CD14-positive monocyte (primary cell): ENCODE measurements around the gene ZAP70. TPM values are rescaled to one million over a fixed set of nuclear protein-coding genes. Genes with fewer than 3 reads are reported as not detected.

Experiments used
- DNase-seq, 3 donors: peaks; one replicate each; pipeline ENCODE4 v3.0.0-alpha.2; 2011 to 2022
- H2AFZ ChIP-seq: 2 replicates; pipeline ENCODE4 v1.6.0; 2012; ENCODE audit warnings: mild to moderate bottlenecking, low read depth, low read length, inconsistent platforms; ENCODE audit not compliant: insufficient read depth, poor library complexity, severe bottlenecking
- H3K27ac ChIP-seq, 2 donors: 1 replicate in 1 of 2; 2 replicates in 1 of 2; pipeline ENCODE4 v1.5.1; 2012 to 2013; ENCODE audit warnings: low read length in 2 of 2, control low read depth in 1 of 2, inconsistent platforms in 1 of 2, low read depth in 1 of 2, mild to moderate bottlenecking in 1 of 2
- H3K27me3 ChIP-seq, 2 donors: one replicate each; pipeline versions ENCODE4 v1.6.0 to v1.6.1; 2011 to 2013; ENCODE audit warnings: low read length in 2 of 2; ENCODE audit not compliant: control insufficient read depth in 2 of 2, insufficient read depth in 2 of 2
- H3K36me3 ChIP-seq, 2 donors: replicated peaks in 1 of 2; 1 replicate in 1 of 2; 2 replicates in 1 of 2; pipeline versions ENCODE4 v1.5.1 to v1.6.1; 2012 to 2013; ENCODE audit warnings: low read length in 2 of 2, control low read depth in 1 of 2, inconsistent platforms in 1 of 2, mild to moderate bottlenecking in 1 of 2; ENCODE audit not compliant: insufficient read depth in 2 of 2, control insufficient read depth in 1 of 2
- H3K4me1 ChIP-seq, 2 donors: 1 replicate in 1 of 2; 2 replicates in 1 of 2; pipeline versions ENCODE4 v1.5.1 to v1.6.1; 2012 to 2013; ENCODE audit warnings: low read length in 2 of 2, control low read depth in 1 of 2, inconsistent platforms in 1 of 2, mild to moderate bottlenecking in 1 of 2, moderate library complexity in 1 of 2; ENCODE audit not compliant: insufficient read depth in 2 of 2, control insufficient read depth in 1 of 2
- H3K4me2 ChIP-seq: replicated peaks from 2 replicates; pipeline ENCODE3; 2012; ENCODE audit warnings: low read length, moderate library complexity, mild to moderate bottlenecking; ENCODE audit not compliant: poor library complexity, severe bottlenecking; ENCODE audit errors: extremely low read depth
- H3K4me3 ChIP-seq, 3 experiments: fragments of 200-600 bp in 1 of 3; sonication (generic) in 1 of 3; replicated peaks in 1 of 3; 1 replicate in 2 of 3; 2 replicates in 1 of 3; pipeline ENCODE4 v1.5.1; 2011 to 2013; ENCODE audit warnings: low read length in 3 of 3, mild to moderate bottlenecking in 3 of 3, control low read depth in 2 of 3, low read depth in 2 of 3, inconsistent platforms in 1 of 3, moderate library complexity in 1 of 3
- H3K79me2 ChIP-seq: 2 replicates; pipeline ENCODE4 v1.6.0; 2012; ENCODE audit warnings: mild to moderate bottlenecking, control low read depth, inconsistent platforms, low read length, moderate library complexity; ENCODE audit not compliant: insufficient read depth
- H3K9ac ChIP-seq: 2 replicates; pipeline ENCODE4 v1.6.0; 2017; ENCODE audit warnings: low read length, mild to moderate bottlenecking; ENCODE audit not compliant: insufficient read depth, poor library complexity, severe bottlenecking
- H3K9me3 ChIP-seq, 2 donors: replicated peaks in 1 of 2; 1 replicate in 1 of 2; 2 replicates in 1 of 2; pipeline versions ENCODE4 v1.5.1 to v1.6.1; 2012 to 2013; ENCODE audit warnings: low read length in 2 of 2, control low read depth in 1 of 2; ENCODE audit not compliant: control insufficient read depth in 1 of 2, insufficient read depth in 1 of 2
- H4K20me1 ChIP-seq: 2 replicates; pipeline ENCODE4 v1.6.0; 2012; ENCODE audit warnings: mild to moderate bottlenecking, low read length, control low read depth, moderate library complexity; ENCODE audit not compliant: insufficient read depth
- H3K27ac Mint-ChIP-seq, 7 donors: one replicate each; pipeline ENCODE4 v1.8.0; 2020; ENCODE audit warnings: mild to moderate bottlenecking in 7 of 7, mixed read lengths in 7 of 7, moderate library complexity in 6 of 7, inconsistent platforms in 2 of 7
- H3K27me3 Mint-ChIP-seq, 3 donors: one replicate each; pipeline ENCODE4 v1.8.0; 2021 to 2022; ENCODE audit warnings: low read depth in 3 of 3, mild to moderate bottlenecking in 3 of 3, mixed read lengths in 3 of 3, moderate library complexity in 3 of 3, inconsistent platforms in 1 of 3
- H3K36me3 Mint-ChIP-seq, 2 donors: one replicate each; pipeline ENCODE4 v1.8.0; 2020; ENCODE audit warnings: mixed read lengths in 2 of 2, inconsistent platforms in 1 of 2, mild to moderate bottlenecking in 1 of 2
- H3K4me1 Mint-ChIP-seq: one replicate; pipeline ENCODE4 v1.8.0; 2020; ENCODE audit warnings: mild to moderate bottlenecking, mixed read lengths
- H3K4me3 Mint-ChIP-seq, 2 donors: one replicate each; pipeline ENCODE4 v1.8.0; 2020; ENCODE audit warnings: mild to moderate bottlenecking in 2 of 2, mixed read lengths in 2 of 2, moderate library complexity in 1 of 2
- H3K9me3 Mint-ChIP-seq, 7 donors: one replicate each; pipeline ENCODE4 v1.8.0; 2020 to 2022; ENCODE audit warnings: mixed read lengths in 7 of 7, mild to moderate bottlenecking in 6 of 7, moderate library complexity in 6 of 7, inconsistent platforms in 2 of 7
- WGBS: methylation state at CpG from one replicate; pipeline ENCODE4 v1.1.5; 2013; ENCODE audit warnings: missing lambda C conversion rate; ENCODE audit not compliant: insufficient coverage; 5-methylcytosine and 5-hydroxymethylcytosine counted together
- intact Hi-C, 2 donors: fragments of 100-400 bp; cut with micrococcal nuclease; formaldehyde crosslinking; loops; one replicate each; pipeline versions ENCODE4 v1.15.0 to v1.15.1; 2023
- polyA minus RNA-seq: library from RNA; depleted of rRNA, polyadenylated mRNA; stranded (reverse); fragments of >200 nt; gene quantifications from 2 replicates; pipeline ENCODE4 v1.2.3, GENCODE V29; 2012
- polyA plus RNA-seq, 3 donors: library from polyadenylated mRNA; depleted of rRNA in 1 of 3; unstranded in 2 of 3; stranded (reverse) in 1 of 3; fragments of 300-500 nt in 2 of 3; fragments of >200 nt in 1 of 3; fragmentation: Illumina TruSeq in 2 of 3; gene quantifications; 1 replicate in 2 of 3; 2 replicates in 1 of 3; pipeline ENCODE4 v1.2.3, GENCODE V29; 2012 to 2021
- total RNA-seq, 12 experiments: library from RNA in 1 of 12; stranded (reverse) in 1 of 12; fragments of 120-200 nt in 1 of 12; gene quantifications; one replicate each; pipeline ENCODE4 v1.2.4 and lab custom pipeline; 2013 to 2026; ENCODE audit warnings: mixed read lengths in 6 of 12, inconsistent platforms in 1 of 12
- TF ChIP-seq, protein P1 (sequence below): fragments of 200-600 bp; IDR thresholded peaks from one replicate; pipeline ENCODE4 v1.8.0; 2022; ENCODE audit warnings: antibody characterized with exemption, mild to moderate bottlenecking

Gene ZAP70
- total RNA-seq (2013): 0.44 TPM
- polyA plus RNA-seq: under 1 TPM; 0.30 to 0.69 (median 0.38) TPM
- 0.83 and 2.2 TPM in 2 replicates for polyA minus RNA-seq
- 0.08 to 0.92 (median 0.26) reads per million in 11 experiments for total RNA-seq (lab: John Stamatoyannopoulos, UW)

GRCh38 chr2:97713296-97714083 lies at the start of gene ZAP70:
TSS of gene ZAP70 (plus strand) at chr2:97713576. CDS start at chr2:97724037, 10,461 bp downstream.
- H3K9me3 Mint-ChIP-seq: peaks cover 0 to 3% (median 0%) of the 10 kb centered on the region in 7 donors
- H3K27me3 Mint-ChIP-seq: peaks cover 1 to 2% (median 1%) of the 10 kb centered on the region in 3 donors
- Histone ChIP-seq H3K9ac (no peak within 1 kb of the TSS), H2AFZ (peak within 1 kb of the TSS; percentile 29), H3K4me1 (peaks cover 3% of the 10 kb centered on the region in 2 donors), H3K27ac (no peak within 1 kb of the TSS), H3K9me3 (no peaks in the 10 kb centered on the region), H3K27me3 (no peaks in the 10 kb centered on the region), H3K36me3 (no peaks in the 10 kb centered on the region), H3K4me2 (no peak within 1 kb of the TSS), H3K79me2 (no peaks in the 10 kb centered on the region), H4K20me1 (no peaks in the 10 kb centered on the region), H3K4me3 (no peak within 1 kb of the TSS)
- no peaks in the 10 kb centered on the region for H3K36me3 Mint-ChIP-seq
- no peak for DNase-seq
- peak within 1 kb of the TSS in 1 of 7 donors; percentile 82 for H3K27ac Mint-ChIP-seq
- WGBS: 68% methylated on average over 19 of the region's 21 CpGs
- peaks cover 5% of the 10 kb centered on the region for H3K4me1 Mint-ChIP-seq
- TF ChIP-seq, protein P1, sequence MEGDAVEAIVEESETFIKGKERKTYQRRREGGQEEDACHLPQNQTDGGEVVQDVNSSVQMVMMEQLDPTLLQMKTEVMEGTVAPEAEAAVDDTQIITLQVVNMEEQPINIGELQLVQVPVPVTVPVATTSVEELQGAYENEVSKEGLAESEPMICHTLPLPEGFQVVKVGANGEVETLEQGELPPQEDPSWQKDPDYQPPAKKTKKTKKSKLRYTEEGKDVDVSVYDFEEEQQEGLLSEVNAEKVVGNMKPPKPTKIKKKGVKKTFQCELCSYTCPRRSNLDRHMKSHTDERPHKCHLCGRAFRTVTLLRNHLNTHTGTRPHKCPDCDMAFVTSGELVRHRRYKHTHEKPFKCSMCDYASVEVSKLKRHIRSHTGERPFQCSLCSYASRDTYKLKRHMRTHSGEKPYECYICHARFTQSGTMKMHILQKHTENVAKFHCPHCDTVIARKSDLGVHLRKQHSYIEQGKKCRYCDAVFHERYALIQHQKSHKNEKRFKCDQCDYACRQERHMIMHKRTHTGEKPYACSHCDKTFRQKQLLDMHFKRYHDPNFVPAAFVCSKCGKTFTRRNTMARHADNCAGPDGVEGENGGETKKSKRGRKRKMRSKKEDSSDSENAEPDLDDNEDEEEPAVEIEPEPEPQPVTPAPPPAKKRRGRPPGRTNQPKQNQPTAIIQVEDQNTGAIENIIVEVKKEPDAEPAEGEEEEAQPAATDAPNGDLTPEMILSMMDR: no peak
- peak within 1 kb of the TSS in 1 of 2 donors; percentile 60 for H3K4me3 Mint-ChIP-seq
- intact Hi-C loops: no loop called here

- H3K36me3 Mint-ChIP-seq: peaks cover 14 to 21% of the 10 kb centered on the region in 2 donors
- no peak for DNase-seq
- WGBS: under 1% methylated on average over 46 of the region's 46 CpGs
- Histone ChIP-seq H2AFZ (peak overlapping the region; percentile 73), H3K4me3 (peak overlapping the region; percentile 63 to 84 (median 75)), H3K36me3 (peaks cover 15 to 18% of the 10 kb centered on the region in 2 donors), H3K4me2 (peak overlapping the region; percentile 93), H3K4me1 (peaks cover 20 to 23% of the 10 kb centered on the region in 2 donors), H3K27ac (peak overlapping the region; percentile 92 to 94), H3K9ac (peak overlapping the region; percentile 86), H3K27me3 (no peaks in the 10 kb centered on the region), H4K20me1 (peaks cover 11% of the 10 kb centered on the region), H3K9me3 (no peaks in the 10 kb centered on the region), H3K79me2 (peaks cover 32% of the 10 kb centered on the region)
- intact Hi-C loops: loop anchor here (2.0 to 10.0 kb wide), 3 partner anchors 17 to 1029 kb away; partner anchors contain the start of genes COX5B (in 1 of the 2) and KANSL3 (in 1 of the 2)
- TF ChIP-seq, protein P1: no peak
- peaks cover 36% of the 10 kb centered on the region for H3K4me1 Mint-ChIP-seq
- peak overlapping the region in 5 of 7 donors; percentile 87 to 97 (median 95) for H3K27ac Mint-ChIP-seq
- peaks cover 0 to 1% (median 0%) of the 10 kb centered on the region in 7 donors for H3K9me3 Mint-ChIP-seq
- H3K4me3 Mint-ChIP-seq: peak overlapping the region; percentile 87 to 93
- H3K27me3 Mint-ChIP-seq: peaks cover 0 to 4% (median 2%) of the 10 kb centered on the region in 3 donors
Measured at GRCh38 chr2:97663626-97663961, 49.8 kb upstream of the ZAP70 start.
